Measurements from ENCODE around the gene NLRP9.
"Not testable (repeated sequence)": the region's sequence is repeated elsewhere in the genome, so short reads cannot be mapped to it uniquely, and the experiment has no call there.

The NLRP9 gene

GRCh38 chr19:55766466-55766865 is 28.3 kb upstream of the NLRP9 start:
- Histone ChIP-seq H3K27ac (ENCODE audit: low read length) (no peak overlapping the region), H3K79me2 (ENCODE audit: low read length) (no peaks in the 10 kb centered on the region), H4K20me1 (ENCODE audit: insufficient read depth, low read length) (no peaks in the 10 kb centered on the region), H3K4me1 (ENCODE audit: low read length) (no peaks in the 10 kb centered on the region), H3K9me3 (ENCODE audit: insufficient read depth, low read length) (no peaks in the 10 kb centered on the region; the same call in 1 of the 2 replicates), H2AFZ (ENCODE audit: low read depth, low read length) (no peak overlapping the region), H3K4me2 (ENCODE audit: low read length) (no peak overlapping the region), H3K9ac (ENCODE audit: low read length) (no peak overlapping the region), H3K36me3 (replicated peaks; ENCODE audit: low read depth, low read length) (no peaks in the 10 kb centered on the region), H3K27me3 (ENCODE audit: low read depth, low read length) (peaks cover 2% of the 10 kb centered on the region; the same call in 1 of the 2 replicates), H3K4me3 (ENCODE audit: low read length) (no peak overlapping the region)
- TF ChIP-seq CTCF (IDR thresholded peaks at IDR 0.05; ENCODE audit: low read depth, low read length) (no peak), EZH2phosphoT487 (IDR thresholded peaks at IDR 0.05; ENCODE audit: low read depth) (no peak)

- H3K9me3 ChIP-seq (ENCODE audit: insufficient read depth, low read length); H3K4me1 ChIP-seq (ENCODE audit: low read length); H3K9ac ChIP-seq (ENCODE audit: low read length); H3K27ac ChIP-seq (ENCODE audit: low read length); H3K4me3 ChIP-seq (ENCODE audit: low read length); H3K36me3 ChIP-seq (replicated peaks; ENCODE audit: low read depth, low read length); H3K27me3 ChIP-seq (ENCODE audit: low read depth, low read length); H3K4me2 ChIP-seq (ENCODE audit: low read length); H4K20me1 ChIP-seq (ENCODE audit: insufficient read depth, low read length); H3K79me2 ChIP-seq (ENCODE audit: low read length); H2AFZ ChIP-seq (ENCODE audit: low read depth, low read length): not testable (repeated sequence)
Measured at GRCh38 chr19:55758797-55759196, 20.6 kb upstream of the NLRP9 start, which contains the start of gene RFPL4A. TSS of gene RFPL4A (plus strand) at chr19:55759097. CDS start at chr19:55761801, 2,704 bp downstream.

- not testable (repeated sequence) for H4K20me1 ChIP-seq (ENCODE audit: insufficient read depth, low read length); H3K36me3 ChIP-seq (replicated peaks; ENCODE audit: low read depth, low read length); H3K27ac ChIP-seq (ENCODE audit: low read length); H3K4me3 ChIP-seq (ENCODE audit: low read length); H3K9me3 ChIP-seq (ENCODE audit: insufficient read depth, low read length); H2AFZ ChIP-seq (ENCODE audit: low read depth, low read length); H3K27me3 ChIP-seq (ENCODE audit: low read depth, low read length); H3K4me1 ChIP-seq (ENCODE audit: low read length); H3K79me2 ChIP-seq (ENCODE audit: low read length); H3K4me2 ChIP-seq (ENCODE audit: low read length); H3K9ac ChIP-seq (ENCODE audit: low read length)
Measured at GRCh38 chr19:55756808-55757207, 18.6 kb upstream of the NLRP9 start.

- no peak overlapping the region for H3K27ac ChIP-seq (ENCODE audit: low read length)
- H2AFZ ChIP-seq (ENCODE audit: low read depth, low read length): no peak overlapping the region
- no peaks in the 10 kb centered on the region for H3K36me3 ChIP-seq (replicated peaks; ENCODE audit: low read depth, low read length)
- no peak for TF ChIP-seq EZH2phosphoT487 (IDR thresholded peaks at IDR 0.05; ENCODE audit: low read depth)
- TF ChIP-seq CTCF (IDR thresholded peaks at IDR 0.05; ENCODE audit: low read depth, low read length): no peak
- H3K79me2 ChIP-seq (ENCODE audit: low read length): no peaks in the 10 kb centered on the region
- no peak overlapping the region for H3K4me3 ChIP-seq (ENCODE audit: low read length)
- no peak overlapping the region for H3K9ac ChIP-seq (ENCODE audit: low read length)
- H3K9me3 ChIP-seq (ENCODE audit: insufficient read depth, low read length): no peaks in the 10 kb centered on the region
- H4K20me1 ChIP-seq (ENCODE audit: insufficient read depth, low read length): no peaks in the 10 kb centered on the region
- H3K4me2 ChIP-seq (ENCODE audit: low read length): no peak overlapping the region
- no peaks in the 10 kb centered on the region for H3K27me3 ChIP-seq (ENCODE audit: low read depth, low read length)
- no peaks in the 10 kb centered on the region for H3K4me1 ChIP-seq (ENCODE audit: low read length)
Measured at GRCh38 chr19:55753401-55753800, 15.2 kb upstream of the NLRP9 start.

GRCh38 chr19:55750715-55751114 is 12.5 kb upstream of the NLRP9 start:
- no peaks in the 10 kb centered on the region for H3K79me2 ChIP-seq (ENCODE audit: low read length)
- no peak overlapping the region for H3K4me2 ChIP-seq (ENCODE audit: low read length)
- TF ChIP-seq EZH2phosphoT487 (IDR thresholded peaks at IDR 0.05; ENCODE audit: low read depth) (no peak), CTCF (IDR thresholded peaks at IDR 0.05; ENCODE audit: low read depth, low read length) (no peak)
- H3K9ac ChIP-seq (ENCODE audit: low read length): no peak overlapping the region
- no peaks in the 10 kb centered on the region for H4K20me1 ChIP-seq (ENCODE audit: insufficient read depth, low read length)
- H3K4me3 ChIP-seq (ENCODE audit: low read length): no peak overlapping the region
- H3K9me3 ChIP-seq (ENCODE audit: insufficient read depth, low read length): no peaks in the 10 kb centered on the region
- H3K36me3 ChIP-seq (replicated peaks; ENCODE audit: low read depth, low read length): no peaks in the 10 kb centered on the region
- H2AFZ ChIP-seq (ENCODE audit: low read depth, low read length): no peak overlapping the region
- no peaks in the 10 kb centered on the region for H3K4me1 ChIP-seq (ENCODE audit: low read length)
- H3K27me3 ChIP-seq (ENCODE audit: low read depth, low read length): no peaks in the 10 kb centered on the region; the same call in 1 of the 2 replicates
- H3K27ac ChIP-seq (ENCODE audit: low read length): no peak overlapping the region

- H3K4me1 ChIP-seq (ENCODE audit: low read length); H3K79me2 ChIP-seq (ENCODE audit: low read length); H3K36me3 ChIP-seq (replicated peaks; ENCODE audit: low read depth, low read length); H3K4me2 ChIP-seq (ENCODE audit: low read length); H3K27me3 ChIP-seq (ENCODE audit: low read depth, low read length); H4K20me1 ChIP-seq (ENCODE audit: insufficient read depth, low read length); H3K9ac ChIP-seq (ENCODE audit: low read length); H3K27ac ChIP-seq (ENCODE audit: low read length); H3K4me3 ChIP-seq (ENCODE audit: low read length); H3K9me3 ChIP-seq (ENCODE audit: insufficient read depth, low read length); H2AFZ ChIP-seq (ENCODE audit: low read depth, low read length): not testable (repeated sequence)
Measured at GRCh38 chr19:55730378-55730777, 7.8 kb downstream of the NLRP9 start.
